Hepatocyte (in vitro differentiated cells): ENCODE data around the gene TPCN2. TPM values are rescaled to one million over a fixed set of nuclear protein-coding genes. Genes with fewer than 3 reads are reported as not detected.
A peak's percentile ranks its signal among the peaks of the same experiment; 100 is the strongest.

ENCODE experiments used
- DNase-seq: peaks from one replicate; pipeline ENCODE4 v3.0.0-alpha.2; 2016; ENCODE audit warnings: low spot score
- H2AFZ ChIP-seq: fragments of 200-600 bp; sonication (generic); 2 replicates; pipeline ENCODE4 v1.6.0; 2016; ENCODE audit warnings: antibody characterized with exemption, mild to moderate bottlenecking
- H3K27ac ChIP-seq: fragments of 200-600 bp; sonication (generic); 2 replicates; pipeline ENCODE4 v1.5.1; 2016; ENCODE audit warnings: mild to moderate bottlenecking
- H3K27me3 ChIP-seq: fragments of 200-600 bp; sonication (generic); 2 replicates; pipeline ENCODE4 v1.6.1; 2016
- H3K36me3 ChIP-seq: fragments of 200-600 bp; sonication (generic); replicated peaks from 2 replicates; pipeline ENCODE4 v1.5.1; 2016; ENCODE audit warnings: low read depth; ENCODE audit not compliant: insufficient read depth
- H3K4me1 ChIP-seq: fragments of 200-600 bp; sonication (generic); 2 replicates; pipeline ENCODE4 v1.5.1; 2016; ENCODE audit warnings: mild to moderate bottlenecking, moderate library complexity; ENCODE audit not compliant: insufficient read depth
- H3K4me2 ChIP-seq: fragments of 200-600 bp; sonication (generic); 2 replicates; pipeline ENCODE4 v1.6.0; 2016
- H3K4me3 ChIP-seq: fragments of 200-600 bp; sonication (generic); 2 replicates; pipeline ENCODE4 v1.5.1; 2016; ENCODE audit warnings: mild to moderate bottlenecking
- H3K79me2 ChIP-seq: fragments of 200-600 bp; sonication (generic); 2 replicates; pipeline ENCODE4 v1.6.0; 2017; ENCODE audit warnings: mild to moderate bottlenecking
- H3K9me2 ChIP-seq: fragments of 200-600 bp; sonication (generic); replicated peaks from 2 replicates; pipeline ENCODE4 v1.6.0; 2017; ENCODE audit warnings: mild to moderate bottlenecking; ENCODE audit not compliant: insufficient read depth
- H3K9me3 ChIP-seq: fragments of 200-600 bp; sonication (generic); 2 replicates; pipeline ENCODE4 v1.5.1; 2016; ENCODE audit warnings: low read depth, mild to moderate bottlenecking
- H4K20me1 ChIP-seq: fragments of 200-600 bp; sonication (generic); 2 replicates; pipeline ENCODE4 v1.6.0; 2016; ENCODE audit warnings: mild to moderate bottlenecking; ENCODE audit not compliant: insufficient read depth, poor library complexity, severe bottlenecking
- EZH2 ChIP-seq: fragments of 200-600 bp; sonication (generic); IDR thresholded peaks from 2 replicates; pipeline ENCODE4 v1.6.1; 2016; ENCODE audit warnings: antibody characterized with exemption, mild to moderate bottlenecking, borderline replicate concordance
- EZH2phosphoT487 ChIP-seq: fragments of 200-600 bp; sonication (generic); IDR thresholded peaks from one replicate; pipeline ENCODE4 v1.6.1; 2018; ENCODE audit warnings: antibody characterized with exemption, mild to moderate bottlenecking, low read depth, moderate library complexity; ENCODE audit not compliant: unreplicated experiment, severe bottlenecking
- WGBS: methylation state at CpG from one replicate; pipeline ENCODE4 v1.1.6; 2016; ENCODE audit warnings: low lambda C conversion rate; ENCODE audit errors: missing lambda C conversion rate; 5-methylcytosine and 5-hydroxymethylcytosine counted together
- polyA plus RNA-seq: library from polyadenylated mRNA; unstranded; fragments of >200 nt; fragmentation: Nextera tagmentation; extraction: Ambion mirVana; gene quantifications from 2 replicates; pipeline ENCODE4 v1.2.1, GENCODE V29; 2016
- total RNA-seq: library from RNA; depleted of rRNA; stranded (reverse); fragments of >200 nt; gene quantifications from 2 replicates; pipeline ENCODE4 v1.2.3, GENCODE V29; 2014
- TF ChIP-seq, protein P1 (sequence below): fragments of 200-600 bp; sonication (generic); IDR thresholded peaks from 2 replicates; pipeline ENCODE4 v1.5.1; 2016; ENCODE audit warnings: antibody characterized with exemption, mild to moderate bottlenecking; ENCODE audit not compliant: poor library complexity

Gene TPCN2
- total and polyA plus RNA-seq, 2 experiments from 2014 or later, result 16.6 to 21.3 TPM

- 95% methylated on average over 6 of the region's 6 CpGs for WGBS
- no peaks in the 10 kb centered on the region for H3K9me2 ChIP-seq
These were observed 24.2 kb upstream of the TPCN2 start for GRCh38 chr11:69024509-69024908.

DNA sequence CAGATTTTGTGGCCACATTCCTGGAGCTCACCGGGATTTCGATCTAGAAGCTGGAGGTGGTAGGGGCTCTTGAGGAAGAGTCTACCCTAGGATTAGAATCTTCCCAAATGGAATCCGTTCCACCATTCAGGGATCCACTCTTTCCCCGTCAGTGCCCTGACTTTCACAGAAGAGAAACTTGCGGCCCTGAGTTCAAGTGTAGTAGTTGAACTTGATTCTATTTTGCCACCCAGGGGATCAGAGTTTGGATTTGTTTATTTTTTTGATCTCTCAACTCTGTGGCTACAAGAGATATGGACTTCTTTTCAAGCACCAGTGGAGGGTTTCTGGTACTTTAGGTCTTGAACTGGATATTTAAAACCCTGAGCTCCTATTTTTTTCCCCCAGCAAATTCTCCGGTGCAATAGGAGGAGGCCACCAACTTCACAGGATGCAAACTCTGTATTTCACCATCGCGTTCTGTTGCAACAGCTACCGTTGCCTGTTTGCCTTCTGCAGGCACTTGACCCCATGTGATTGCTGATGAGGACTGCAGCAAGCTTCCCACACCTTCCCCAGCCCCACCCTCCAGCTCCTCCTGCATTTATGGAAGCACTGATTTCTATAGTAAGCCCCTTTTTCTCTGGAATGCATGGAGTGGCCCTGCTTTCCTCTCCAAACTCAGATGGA, 20.9 kb upstream of the TPCN2 start:
- Histone ChIP-seq H3K9me3 (no peaks in the 10 kb centered on the region), H3K4me1 (no peaks in the 10 kb centered on the region), H4K20me1 (no peaks in the 10 kb centered on the region), H3K36me3 (no peaks in the 10 kb centered on the region), H3K4me3 (no peak overlapping the region), H3K9me2 (no peaks in the 10 kb centered on the region), H3K27me3 (no peaks in the 10 kb centered on the region), H3K79me2 (no peaks in the 10 kb centered on the region), H3K4me2 (no peak overlapping the region), H2AFZ (peak overlapping the region; percentile 20), H3K27ac (no peak overlapping the region)
- WGBS, result 72% methylated on average over 9 of the region's 9 CpGs
- TF ChIP-seq, protein P1, sequence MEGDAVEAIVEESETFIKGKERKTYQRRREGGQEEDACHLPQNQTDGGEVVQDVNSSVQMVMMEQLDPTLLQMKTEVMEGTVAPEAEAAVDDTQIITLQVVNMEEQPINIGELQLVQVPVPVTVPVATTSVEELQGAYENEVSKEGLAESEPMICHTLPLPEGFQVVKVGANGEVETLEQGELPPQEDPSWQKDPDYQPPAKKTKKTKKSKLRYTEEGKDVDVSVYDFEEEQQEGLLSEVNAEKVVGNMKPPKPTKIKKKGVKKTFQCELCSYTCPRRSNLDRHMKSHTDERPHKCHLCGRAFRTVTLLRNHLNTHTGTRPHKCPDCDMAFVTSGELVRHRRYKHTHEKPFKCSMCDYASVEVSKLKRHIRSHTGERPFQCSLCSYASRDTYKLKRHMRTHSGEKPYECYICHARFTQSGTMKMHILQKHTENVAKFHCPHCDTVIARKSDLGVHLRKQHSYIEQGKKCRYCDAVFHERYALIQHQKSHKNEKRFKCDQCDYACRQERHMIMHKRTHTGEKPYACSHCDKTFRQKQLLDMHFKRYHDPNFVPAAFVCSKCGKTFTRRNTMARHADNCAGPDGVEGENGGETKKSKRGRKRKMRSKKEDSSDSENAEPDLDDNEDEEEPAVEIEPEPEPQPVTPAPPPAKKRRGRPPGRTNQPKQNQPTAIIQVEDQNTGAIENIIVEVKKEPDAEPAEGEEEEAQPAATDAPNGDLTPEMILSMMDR, result no peak
- DNase-seq, result no peak

More at GRCh38 chr11:69024509-69024908, 24.2 kb upstream of the TPCN2 start:
- no peak overlapping the region for H3K4me3 ChIP-seq
- H3K27ac ChIP-seq, result no peak overlapping the region
- TF ChIP-seq, protein P1, result no peak
- no peak for TF ChIP-seq EZH2phosphoT487
- TF ChIP-seq EZH2, result no peak
- H3K4me1 ChIP-seq, result no peaks in the 10 kb centered on the region
- H4K20me1 ChIP-seq, result no peaks in the 10 kb centered on the region
- no peak for DNase-seq
- no peaks in the 10 kb centered on the region for H3K79me2 ChIP-seq
- H3K9me3 ChIP-seq, result no peaks in the 10 kb centered on the region
- no peaks in the 10 kb centered on the region for H3K27me3 ChIP-seq
- no peak overlapping the region for H3K4me2 ChIP-seq
- H2AFZ ChIP-seq, result no peak overlapping the region
- no peaks in the 10 kb centered on the region for H3K36me3 ChIP-seq

DNA sequence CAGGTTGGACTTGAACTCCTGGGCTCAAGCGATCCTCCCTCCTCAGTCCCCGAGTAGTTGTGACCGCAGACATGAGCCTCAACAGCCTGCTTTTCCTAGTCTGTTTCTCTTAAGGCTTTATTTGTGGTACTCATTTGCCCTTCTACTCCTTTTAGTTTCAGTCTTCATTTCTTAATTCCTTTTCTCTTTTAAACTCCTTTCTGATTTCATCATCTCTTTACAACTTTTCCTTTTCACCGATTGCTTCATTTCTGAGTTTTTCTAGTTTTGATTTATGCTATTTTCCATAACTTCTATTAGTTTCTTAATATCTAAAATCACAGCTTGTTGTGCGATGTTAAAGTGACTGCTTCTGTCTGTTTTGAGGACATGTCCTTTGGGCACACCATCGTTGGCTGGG, 18.4 kb upstream of the TPCN2 start:
- H3K36me3 ChIP-seq, result no peaks in the 10 kb centered on the region
- H3K27me3 ChIP-seq, result no peaks in the 10 kb centered on the region
- no peak overlapping the region for H3K4me2 ChIP-seq
- no peak for TF ChIP-seq EZH2phosphoT487
- TF ChIP-seq, protein P1, result no peak
- TF ChIP-seq EZH2, result no peak
- no peaks in the 10 kb centered on the region for H3K4me1 ChIP-seq
- H4K20me1 ChIP-seq, result no peaks in the 10 kb centered on the region
- no peak for DNase-seq
- H3K79me2 ChIP-seq, result no peaks in the 10 kb centered on the region
- H3K27ac ChIP-seq, result no peak overlapping the region
- WGBS, result 91% methylated on average over 6 of the region's 6 CpGs
- no peak overlapping the region for H3K4me3 ChIP-seq
- H2AFZ ChIP-seq, result no peak overlapping the region
- H3K9me2 ChIP-seq, result no peaks in the 10 kb centered on the region
- H3K9me3 ChIP-seq, result no peaks in the 10 kb centered on the region

GRCh38 chr11:69032833-69033232, 15.9 kb upstream of the TPCN2 start:
- Histone ChIP-seq H3K27me3 (no peaks in the 10 kb centered on the region), H3K9me2 (no peaks in the 10 kb centered on the region), H3K9me3 (no peaks in the 10 kb centered on the region), H3K36me3 (no peaks in the 10 kb centered on the region), H3K79me2 (no peaks in the 10 kb centered on the region), H4K20me1 (no peaks in the 10 kb centered on the region), H3K4me1 (no peaks in the 10 kb centered on the region), H3K27ac (no peak overlapping the region), H3K4me3 (no peak overlapping the region), H3K4me2 (no peak overlapping the region), H2AFZ (no peak overlapping the region)
- no peak for DNase-seq
- TF ChIP-seq EZH2phosphoT487 (no peak), EZH2 (no peak)
- TF ChIP-seq, protein P1, result no peak
- WGBS, result 94% methylated on average over 7 of the region's 7 CpGs
